ENCODE data around the gene CCND2. TPM values are rescaled to one million over a fixed set of nuclear protein-coding genes. Genes with fewer than 3 reads are reported as not detected.

The CCND2 gene
- total and polyA plus RNA-seq, 2 of the 8 experiments (the other 6 are each of a cell fraction or from before 2014, with no cell fraction given) = 41.7 to 223 TPM

DNA sequence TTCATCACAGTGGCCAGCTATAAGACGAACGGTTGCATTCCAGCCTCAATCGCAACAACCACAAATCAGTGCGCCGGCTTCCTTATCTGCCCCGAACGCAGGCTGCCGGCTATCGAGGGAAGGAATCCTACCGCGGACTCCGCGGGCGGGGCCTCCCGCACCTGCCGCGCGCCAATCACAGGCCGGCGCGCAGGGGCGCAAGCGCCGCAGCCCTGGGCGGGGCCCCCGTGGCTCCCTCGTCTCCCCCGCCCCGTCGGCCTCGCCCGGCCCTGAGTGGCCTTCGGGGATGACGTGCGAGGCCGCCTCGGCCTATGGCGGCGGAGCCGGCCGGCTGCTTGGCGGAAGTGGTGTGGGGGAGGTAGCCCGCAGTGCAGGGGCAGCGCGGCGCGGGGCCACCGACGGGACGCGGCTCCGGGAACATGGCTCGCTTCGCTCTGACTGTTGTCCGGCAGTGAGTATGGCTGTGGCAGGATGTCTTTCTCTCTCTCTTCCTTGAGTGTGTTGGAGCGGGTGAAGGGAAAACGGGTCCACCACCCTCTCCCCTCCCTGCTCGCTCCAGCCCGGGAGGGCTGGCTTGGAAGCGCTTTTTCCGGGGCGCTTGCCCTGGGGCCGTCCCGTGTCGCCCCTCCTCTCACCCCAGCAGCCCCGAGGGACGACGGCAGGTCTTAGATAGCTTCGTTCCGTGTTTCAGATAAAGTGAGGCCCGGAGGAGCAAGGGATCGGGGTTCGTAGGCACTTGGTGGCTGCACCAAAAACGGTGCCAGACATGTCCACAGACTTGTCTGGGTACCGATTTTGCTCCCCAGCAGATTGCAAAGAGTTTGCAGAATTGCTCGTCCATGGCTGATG is 47.5 kb downstream of the CCND2 start, which contains the start of gene TIGAR (continued):
- TF ChIP-seq, protein P1, sequence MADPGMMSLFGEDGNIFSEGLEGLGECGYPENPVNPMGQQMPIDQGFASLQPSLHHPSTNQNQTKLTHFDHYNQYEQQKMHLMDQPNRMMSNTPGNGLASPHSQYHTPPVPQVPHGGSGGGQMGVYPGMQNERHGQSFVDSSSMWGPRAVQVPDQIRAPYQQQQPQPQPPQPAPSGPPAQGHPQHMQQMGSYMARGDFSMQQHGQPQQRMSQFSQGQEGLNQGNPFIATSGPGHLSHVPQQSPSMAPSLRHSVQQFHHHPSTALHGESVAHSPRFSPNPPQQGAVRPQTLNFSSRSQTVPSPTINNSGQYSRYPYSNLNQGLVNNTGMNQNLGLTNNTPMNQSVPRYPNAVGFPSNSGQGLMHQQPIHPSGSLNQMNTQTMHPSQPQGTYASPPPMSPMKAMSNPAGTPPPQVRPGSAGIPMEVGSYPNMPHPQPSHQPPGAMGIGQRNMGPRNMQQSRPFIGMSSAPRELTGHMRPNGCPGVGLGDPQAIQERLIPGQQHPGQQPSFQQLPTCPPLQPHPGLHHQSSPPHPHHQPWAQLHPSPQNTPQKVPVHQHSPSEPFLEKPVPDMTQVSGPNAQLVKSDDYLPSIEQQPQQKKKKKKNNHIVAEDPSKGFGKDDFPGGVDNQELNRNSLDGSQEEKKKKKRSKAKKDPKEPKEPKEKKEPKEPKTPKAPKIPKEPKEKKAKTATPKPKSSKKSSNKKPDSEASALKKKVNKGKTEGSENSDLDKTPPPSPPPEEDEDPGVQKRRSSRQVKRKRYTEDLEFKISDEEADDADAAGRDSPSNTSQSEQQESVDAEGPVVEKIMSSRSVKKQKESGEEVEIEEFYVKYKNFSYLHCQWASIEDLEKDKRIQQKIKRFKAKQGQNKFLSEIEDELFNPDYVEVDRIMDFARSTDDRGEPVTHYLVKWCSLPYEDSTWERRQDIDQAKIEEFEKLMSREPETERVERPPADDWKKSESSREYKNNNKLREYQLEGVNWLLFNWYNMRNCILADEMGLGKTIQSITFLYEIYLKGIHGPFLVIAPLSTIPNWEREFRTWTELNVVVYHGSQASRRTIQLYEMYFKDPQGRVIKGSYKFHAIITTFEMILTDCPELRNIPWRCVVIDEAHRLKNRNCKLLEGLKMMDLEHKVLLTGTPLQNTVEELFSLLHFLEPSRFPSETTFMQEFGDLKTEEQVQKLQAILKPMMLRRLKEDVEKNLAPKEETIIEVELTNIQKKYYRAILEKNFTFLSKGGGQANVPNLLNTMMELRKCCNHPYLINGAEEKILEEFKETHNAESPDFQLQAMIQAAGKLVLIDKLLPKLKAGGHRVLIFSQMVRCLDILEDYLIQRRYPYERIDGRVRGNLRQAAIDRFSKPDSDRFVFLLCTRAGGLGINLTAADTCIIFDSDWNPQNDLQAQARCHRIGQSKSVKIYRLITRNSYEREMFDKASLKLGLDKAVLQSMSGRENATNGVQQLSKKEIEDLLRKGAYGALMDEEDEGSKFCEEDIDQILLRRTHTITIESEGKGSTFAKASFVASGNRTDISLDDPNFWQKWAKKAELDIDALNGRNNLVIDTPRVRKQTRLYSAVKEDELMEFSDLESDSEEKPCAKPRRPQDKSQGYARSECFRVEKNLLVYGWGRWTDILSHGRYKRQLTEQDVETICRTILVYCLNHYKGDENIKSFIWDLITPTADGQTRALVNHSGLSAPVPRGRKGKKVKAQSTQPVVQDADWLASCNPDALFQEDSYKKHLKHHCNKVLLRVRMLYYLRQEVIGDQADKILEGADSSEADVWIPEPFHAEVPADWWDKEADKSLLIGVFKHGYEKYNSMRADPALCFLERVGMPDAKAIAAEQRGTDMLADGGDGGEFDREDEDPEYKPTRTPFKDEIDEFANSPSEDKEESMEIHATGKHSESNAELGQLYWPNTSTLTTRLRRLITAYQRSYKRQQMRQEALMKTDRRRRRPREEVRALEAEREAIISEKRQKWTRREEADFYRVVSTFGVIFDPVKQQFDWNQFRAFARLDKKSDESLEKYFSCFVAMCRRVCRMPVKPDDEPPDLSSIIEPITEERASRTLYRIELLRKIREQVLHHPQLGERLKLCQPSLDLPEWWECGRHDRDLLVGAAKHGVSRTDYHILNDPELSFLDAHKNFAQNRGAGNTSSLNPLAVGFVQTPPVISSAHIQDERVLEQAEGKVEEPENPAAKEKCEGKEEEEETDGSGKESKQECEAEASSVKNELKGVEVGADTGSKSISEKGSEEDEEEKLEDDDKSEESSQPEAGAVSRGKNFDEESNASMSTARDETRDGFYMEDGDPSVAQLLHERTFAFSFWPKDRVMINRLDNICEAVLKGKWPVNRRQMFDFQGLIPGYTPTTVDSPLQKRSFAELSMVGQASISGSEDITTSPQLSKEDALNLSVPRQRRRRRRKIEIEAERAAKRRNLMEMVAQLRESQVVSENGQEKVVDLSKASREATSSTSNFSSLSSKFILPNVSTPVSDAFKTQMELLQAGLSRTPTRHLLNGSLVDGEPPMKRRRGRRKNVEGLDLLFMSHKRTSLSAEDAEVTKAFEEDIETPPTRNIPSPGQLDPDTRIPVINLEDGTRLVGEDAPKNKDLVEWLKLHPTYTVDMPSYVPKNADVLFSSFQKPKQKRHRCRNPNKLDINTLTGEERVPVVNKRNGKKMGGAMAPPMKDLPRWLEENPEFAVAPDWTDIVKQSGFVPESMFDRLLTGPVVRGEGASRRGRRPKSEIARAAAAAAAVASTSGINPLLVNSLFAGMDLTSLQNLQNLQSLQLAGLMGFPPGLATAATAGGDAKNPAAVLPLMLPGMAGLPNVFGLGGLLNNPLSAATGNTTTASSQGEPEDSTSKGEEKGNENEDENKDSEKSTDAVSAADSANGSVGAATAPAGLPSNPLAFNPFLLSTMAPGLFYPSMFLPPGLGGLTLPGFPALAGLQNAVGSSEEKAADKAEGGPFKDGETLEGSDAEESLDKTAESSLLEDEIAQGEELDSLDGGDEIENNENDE (IDR thresholded peaks at IDR 0.05; ENCODE audit: insufficient replicate concordance, low read length) = no peak
- no peak for TF ChIP-seq RAD21 (IDR thresholded peaks at IDR 0.05 in 1 of 2, conservative IDR thresholded peaks at IDR 0.05 in 1 of 2; ENCODE audit: low read depth in 2 of 2, low read length in 2 of 2)
- no peak for TF ChIP-seq EZH2 (IDR thresholded peaks at IDR 0.05; ENCODE audit: low read depth, low read length, severe bottlenecking)
